Tibial artery (tissue), 4 donors: ENCODE measurements around the gene AMPD1.

Source experiments
- DNase-seq, 2 donors: peaks; one replicate each; pipeline ENCODE4 v3.0.0-alpha.2; 2019
- H3K27ac ChIP-seq, 2 donors: fragments of 200-600 bp; sonication (generic) in 1 of 2; 1 replicate in 1 of 2; 2 replicates in 1 of 2; pipeline ENCODE4 v1.5.1; 2018 to 2019; ENCODE audit warnings: mild to moderate bottlenecking in 1 of 2
- H3K27me3 ChIP-seq, 2 donors: fragments of 200-600 bp; sonication (generic) in 1 of 2; one replicate each; pipeline versions ENCODE4 v1.5.1 to v1.6.0; 2016 to 2019
- H3K36me3 ChIP-seq, 3 donors: fragments of 200-600 bp; sonication (generic) in 2 of 3; one replicate each; pipeline ENCODE4 v1.5.1; 2016 to 2019; ENCODE audit warnings: mild to moderate bottlenecking in 2 of 3
- H3K4me1 ChIP-seq, 4 donors: fragments of 200-600 bp; sonication (generic) in 2 of 4; 1 replicate in 3 of 4; 2 replicates in 1 of 4; pipeline ENCODE4 v1.5.1; 2016 to 2019
- H3K4me3 ChIP-seq, 2 donors: fragments of 200-600 bp; sonication (generic) in 1 of 2; 1 replicate in 1 of 2; 2 replicates in 1 of 2; pipeline ENCODE4 v1.5.1; 2018 to 2019; ENCODE audit warnings: mild to moderate bottlenecking in 2 of 2
- H3K9me3 ChIP-seq, 3 donors: fragments of 200-600 bp; sonication (generic) in 1 of 3; one replicate each; pipeline ENCODE4 v1.5.1; 2016 to 2019
- CTCF ChIP-seq, 2 experiments: fragments of 200-600 bp in 1 of 2; fragments of 450-650 bp in 1 of 2; IDR thresholded peaks; one replicate each; pipeline ENCODE4 v1.5.1; 2017 to 2019; ENCODE audit warnings: antibody characterized with exemption in 2 of 2, mild to moderate bottlenecking in 1 of 2, moderate library complexity in 1 of 2
- intact Hi-C: fragments of 100-400 bp; cut with DNase I; formaldehyde crosslinking; loops from one replicate; pipeline ENCODE4 v1.15.0; 2023; ENCODE audit warnings: low total_unique reads

AMPD1 gene

GRCh38 chr1:114729782-114730181, 34.4 kb upstream of the AMPD1 start:
- no peaks in the 10 kb centered on the region for H3K9me3 ChIP-seq
- H3K4me3 ChIP-seq: no peak overlapping the region
- peaks cover 0 to 10% (median 5%) of the 10 kb centered on the region in 4 donors for H3K4me1 ChIP-seq
- no peak overlapping the region for H3K27ac ChIP-seq
- no peak for TF ChIP-seq CTCF (IDR thresholded peaks at IDR 0.05)
- no peak for DNase-seq
- intact Hi-C loops: no loop called here
- no peaks in the 10 kb centered on the region for H3K27me3 ChIP-seq
- peaks cover 89 to 98% (median 91%) of the 10 kb centered on the region in 3 donors for H3K36me3 ChIP-seq

- H3K36me3 ChIP-seq: peaks cover 89 to 98% (median 92%) of the 10 kb centered on the region in 3 donors
- intact Hi-C loops: no loop called here
Measured at GRCh38 chr1:114728553-114728952, 33.2 kb upstream of the AMPD1 start.

GRCh38 chr1:114725230-114725629, 29.9 kb upstream of the AMPD1 start:
- Histone ChIP-seq H3K4me3 (no peak overlapping the region), H3K36me3 (peaks cover 89 to 98% (median 93%) of the 10 kb centered on the region in 3 donors), H3K4me1 (peaks cover 0 to 20% (median 5%) of the 10 kb centered on the region in 4 donors), H3K27me3 (no peaks in the 10 kb centered on the region), H3K27ac (no peak overlapping the region), H3K9me3 (no peaks in the 10 kb centered on the region)
- intact Hi-C loops: no loop called here
- DNase-seq: no peak
- TF ChIP-seq CTCF (IDR thresholded peaks at IDR 0.05): no peak

More at GRCh38 chr1:114728553-114728952, 33.2 kb upstream of the AMPD1 start:
- TF ChIP-seq CTCF (IDR thresholded peaks at IDR 0.05): no peak
- H3K4me3 ChIP-seq: no peak overlapping the region
- H3K27me3 ChIP-seq: no peaks in the 10 kb centered on the region
- peaks cover 0 to 21% (median 5%) of the 10 kb centered on the region in 4 donors for H3K4me1 ChIP-seq
- no peak for DNase-seq
- no peak overlapping the region for H3K27ac ChIP-seq
- H3K9me3 ChIP-seq: no peaks in the 10 kb centered on the region

- no peaks in the 10 kb centered on the region for H3K9me3 ChIP-seq
- no peak overlapping the region for H3K4me3 ChIP-seq
- peaks cover 0 to 12% (median 0%) of the 10 kb centered on the region in 4 donors for H3K4me1 ChIP-seq
- H3K27me3 ChIP-seq: no peaks in the 10 kb centered on the region
- no peak for DNase-seq
- TF ChIP-seq CTCF (IDR thresholded peaks at IDR 0.05): no peak
- no peak overlapping the region for H3K27ac ChIP-seq
- intact Hi-C loops: loop anchor here (5.0 kb wide), 1 partner anchor 978 kb away; no protein-coding TSS in a partner anchor
- H3K36me3 ChIP-seq: peaks cover 86 to 99% (median 98%) of the 10 kb centered on the region in 3 donors
Measured at GRCh38 chr1:114723915-114724314, 28.6 kb upstream of the AMPD1 start.

GRCh38 chr1:114723457-114723856, 28.1 kb upstream of the AMPD1 start:
- no peak overlapping the region for H3K27ac ChIP-seq
- no peak for DNase-seq
- peaks cover 86 to 99% (median 99%) of the 10 kb centered on the region in 3 donors for H3K36me3 ChIP-seq
- H3K9me3 ChIP-seq: no peaks in the 10 kb centered on the region
- no peak for TF ChIP-seq CTCF (IDR thresholded peaks at IDR 0.05)
- no peaks in the 10 kb centered on the region for H3K27me3 ChIP-seq
- intact Hi-C loops: loop anchor here (5.0 kb wide), 1 partner anchor 979 kb away; no protein-coding TSS in a partner anchor
- no peak overlapping the region for H3K4me3 ChIP-seq
- H3K4me1 ChIP-seq: peaks cover 0 to 12% (median 0%) of the 10 kb centered on the region in 4 donors
